Neural cell (in vitro differentiated cells): ENCODE measurements around the gene FGGY.

Experiments used
- CTCF ChIP-seq: fragments of 450-650 bp; IDR thresholded peaks from 2 replicates; pipeline ENCODE4 v1.5.1; 2014; ENCODE audit warnings: antibody characterized with exemption, mild to moderate bottlenecking, moderate library complexity; ENCODE audit not compliant: poor library complexity, severe bottlenecking
- EP300 ChIP-seq: fragments of 450-650 bp; conservative IDR thresholded peaks from 2 replicates; pipeline ENCODE4 v1.6.1; 2014; ENCODE audit warnings: antibody characterized with exemption, mild to moderate bottlenecking, moderate library complexity; ENCODE audit not compliant: poor library complexity, severe bottlenecking
- EZH2 ChIP-seq: fragments of 200-600, 300-800 bp; shearing (Covaris generic), sonication (generic); IDR thresholded peaks from 2 replicates; pipeline ENCODE4 v1.6.1; 2014; ENCODE audit warnings: antibody characterized with exemption, low read length, borderline replicate concordance, mild to moderate bottlenecking; ENCODE audit not compliant: insufficient read depth, poor library complexity, severe bottlenecking
- POLR2AphosphoS5 ChIP-seq: IDR thresholded peaks from 2 replicates; pipeline ENCODE4 v1.6.1; 2012
- RAD21 ChIP-seq: fragments of 450-650 bp; conservative IDR thresholded peaks from 2 replicates; pipeline ENCODE4 v1.6.1; 2014; ENCODE audit warnings: antibody characterized with exemption, mild to moderate bottlenecking, moderate library complexity
- TAF1 ChIP-seq: IDR thresholded peaks from 2 replicates; pipeline ENCODE4 v1.6.1; 2012; ENCODE audit warnings: low read depth
- TF ChIP-seq, protein P1 (sequence below): IDR thresholded peaks from 2 replicates; pipeline ENCODE4 v1.6.1; 2012; ENCODE audit warnings: borderline replicate concordance

GRCh38 chr1:59625384-59625783 lies 328.5 kb downstream of the FGGY start:
- TF ChIP-seq, protein P1, sequence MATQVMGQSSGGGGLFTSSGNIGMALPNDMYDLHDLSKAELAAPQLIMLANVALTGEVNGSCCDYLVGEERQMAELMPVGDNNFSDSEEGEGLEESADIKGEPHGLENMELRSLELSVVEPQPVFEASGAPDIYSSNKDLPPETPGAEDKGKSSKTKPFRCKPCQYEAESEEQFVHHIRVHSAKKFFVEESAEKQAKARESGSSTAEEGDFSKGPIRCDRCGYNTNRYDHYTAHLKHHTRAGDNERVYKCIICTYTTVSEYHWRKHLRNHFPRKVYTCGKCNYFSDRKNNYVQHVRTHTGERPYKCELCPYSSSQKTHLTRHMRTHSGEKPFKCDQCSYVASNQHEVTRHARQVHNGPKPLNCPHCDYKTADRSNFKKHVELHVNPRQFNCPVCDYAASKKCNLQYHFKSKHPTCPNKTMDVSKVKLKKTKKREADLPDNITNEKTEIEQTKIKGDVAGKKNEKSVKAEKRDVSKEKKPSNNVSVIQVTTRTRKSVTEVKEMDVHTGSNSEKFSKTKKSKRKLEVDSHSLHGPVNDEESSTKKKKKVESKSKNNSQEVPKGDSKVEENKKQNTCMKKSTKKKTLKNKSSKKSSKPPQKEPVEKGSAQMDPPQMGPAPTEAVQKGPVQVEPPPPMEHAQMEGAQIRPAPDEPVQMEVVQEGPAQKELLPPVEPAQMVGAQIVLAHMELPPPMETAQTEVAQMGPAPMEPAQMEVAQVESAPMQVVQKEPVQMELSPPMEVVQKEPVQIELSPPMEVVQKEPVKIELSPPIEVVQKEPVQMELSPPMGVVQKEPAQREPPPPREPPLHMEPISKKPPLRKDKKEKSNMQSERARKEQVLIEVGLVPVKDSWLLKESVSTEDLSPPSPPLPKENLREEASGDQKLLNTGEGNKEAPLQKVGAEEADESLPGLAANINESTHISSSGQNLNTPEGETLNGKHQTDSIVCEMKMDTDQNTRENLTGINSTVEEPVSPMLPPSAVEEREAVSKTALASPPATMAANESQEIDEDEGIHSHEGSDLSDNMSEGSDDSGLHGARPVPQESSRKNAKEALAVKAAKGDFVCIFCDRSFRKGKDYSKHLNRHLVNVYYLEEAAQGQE: no peak
- TF ChIP-seq POLR2AphosphoS5 (no peak), EZH2 (no peak), EP300 (no peak), TAF1 (no peak), CTCF (no peak), RAD21 (no peak)
